ENCODE data around the gene TADA2A.

TADA2A gene

DNA sequence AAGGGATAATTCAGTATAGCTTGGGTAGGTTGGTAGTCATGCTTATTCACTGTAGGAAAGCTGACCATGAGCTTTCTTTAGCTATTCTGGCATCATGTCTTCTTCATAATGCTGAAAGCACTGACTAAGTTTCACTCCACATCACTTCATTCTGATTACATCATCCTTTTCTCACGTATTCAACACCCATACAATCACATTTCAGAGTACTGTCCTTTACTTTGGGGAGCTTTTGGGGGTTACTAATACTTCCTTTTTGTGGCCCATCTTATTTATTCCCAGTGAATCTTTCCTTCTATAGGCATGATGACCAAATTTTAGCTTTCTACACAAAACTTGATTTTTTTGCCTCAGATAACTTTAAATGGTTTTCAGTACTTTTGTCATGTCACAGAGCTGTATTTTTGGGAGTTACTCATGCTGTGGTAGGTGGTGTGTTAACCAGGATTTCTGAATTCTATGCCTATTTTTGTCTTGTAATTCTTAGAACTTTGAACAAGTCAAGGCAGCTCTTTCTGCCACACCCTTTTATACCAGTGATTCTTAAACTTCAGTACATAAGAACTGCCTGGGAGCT is 23.5 kb downstream of the TADA2A start (continued):
- TF ChIP-seq ZFP3 (tag by site-specific recombination; IDR thresholded peaks at IDR 0.05; ENCODE audit: low read depth) (no peak), REPIN1 (tag by site-specific recombination; IDR thresholded peaks at IDR 0.05; ENCODE audit: low read depth) (no peak), ZNF335 (tag by site-specific recombination; conservative IDR thresholded peaks at IDR 0.05) (peak; percentile 47), ZIC2 (tag by site-specific recombination; IDR thresholded peaks at IDR 0.05) (no peak), BCL11B (tag by site-specific recombination; IDR thresholded peaks at IDR 0.05; ENCODE audit: low read depth) (no peak), ZBTB48 (tag by site-specific recombination; IDR thresholded peaks at IDR 0.05) (no peak), ZNF354C (tag by site-specific recombination; IDR thresholded peaks at IDR 0.05; ENCODE audit: borderline replicate concordance, low read depth) (no peak), ZBTB7A (tag by site-specific recombination; IDR thresholded peaks at IDR 0.05; ENCODE audit: low read depth) (no peak), ZNF555 (tag by site-specific recombination; conservative IDR thresholded peaks at IDR 0.05) (no peak), ZNF10 (tag by site-specific recombination; IDR thresholded peaks at IDR 0.05) (no peak), ZNF24 (tag by site-specific recombination; IDR thresholded peaks at IDR 0.05) (peak; percentile 82), ZNF600 (tag by site-specific recombination; IDR thresholded peaks at IDR 0.05) (peak; percentile 51; the same call in 1 of the 2 replicates), ZNF37A (tag by site-specific recombination; IDR thresholded peaks at IDR 0.05) (no peak), ZNF585B (tag by site-specific recombination; IDR thresholded peaks at IDR 0.05) (no peak), ZNF311 (tag by site-specific recombination; IDR thresholded peaks at IDR 0.05; ENCODE audit: borderline replicate concordance) (no peak), ZNF830 (tag by site-specific recombination; IDR thresholded peaks at IDR 0.05; ENCODE audit: low read depth) (no peak), ZSCAN30 (tag by site-specific recombination; IDR thresholded peaks at IDR 0.05) (no peak), ZNF596 (tag by site-specific recombination; IDR thresholded peaks at IDR 0.05) (no peak), ZNF214 (tag by site-specific recombination; IDR thresholded peaks at IDR 0.05; ENCODE audit: borderline replicate concordance) (no peak), ZNF560 (tag by site-specific recombination; IDR thresholded peaks at IDR 0.05; ENCODE audit: borderline replicate concordance) (no peak), HOXC10 (CRISPR knock-in tag; IDR thresholded peaks at IDR 0.05) (no peak), ZNF174 (tag by site-specific recombination; IDR thresholded peaks at IDR 0.05) (no peak), HOXD13 (CRISPR knock-in tag; IDR thresholded peaks at IDR 0.05; ENCODE audit: borderline replicate concordance) (no peak)
- TF ChIP-seq, protein P1, sequence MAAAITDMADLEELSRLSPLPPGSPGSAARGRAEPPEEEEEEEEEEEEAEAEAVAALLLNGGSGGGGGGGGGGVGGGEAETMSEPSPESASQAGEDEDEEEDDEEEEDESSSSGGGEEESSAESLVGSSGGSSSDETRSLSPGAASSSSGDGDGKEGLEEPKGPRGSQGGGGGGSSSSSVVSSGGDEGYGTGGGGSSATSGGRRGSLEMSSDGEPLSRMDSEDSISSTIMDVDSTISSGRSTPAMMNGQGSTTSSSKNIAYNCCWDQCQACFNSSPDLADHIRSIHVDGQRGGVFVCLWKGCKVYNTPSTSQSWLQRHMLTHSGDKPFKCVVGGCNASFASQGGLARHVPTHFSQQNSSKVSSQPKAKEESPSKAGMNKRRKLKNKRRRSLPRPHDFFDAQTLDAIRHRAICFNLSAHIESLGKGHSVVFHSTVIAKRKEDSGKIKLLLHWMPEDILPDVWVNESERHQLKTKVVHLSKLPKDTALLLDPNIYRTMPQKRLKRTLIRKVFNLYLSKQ (tag by site-specific recombination; IDR thresholded peaks at IDR 0.05; ENCODE audit: borderline replicate concordance): no peak
- TF ChIP-seq, protein P2, sequence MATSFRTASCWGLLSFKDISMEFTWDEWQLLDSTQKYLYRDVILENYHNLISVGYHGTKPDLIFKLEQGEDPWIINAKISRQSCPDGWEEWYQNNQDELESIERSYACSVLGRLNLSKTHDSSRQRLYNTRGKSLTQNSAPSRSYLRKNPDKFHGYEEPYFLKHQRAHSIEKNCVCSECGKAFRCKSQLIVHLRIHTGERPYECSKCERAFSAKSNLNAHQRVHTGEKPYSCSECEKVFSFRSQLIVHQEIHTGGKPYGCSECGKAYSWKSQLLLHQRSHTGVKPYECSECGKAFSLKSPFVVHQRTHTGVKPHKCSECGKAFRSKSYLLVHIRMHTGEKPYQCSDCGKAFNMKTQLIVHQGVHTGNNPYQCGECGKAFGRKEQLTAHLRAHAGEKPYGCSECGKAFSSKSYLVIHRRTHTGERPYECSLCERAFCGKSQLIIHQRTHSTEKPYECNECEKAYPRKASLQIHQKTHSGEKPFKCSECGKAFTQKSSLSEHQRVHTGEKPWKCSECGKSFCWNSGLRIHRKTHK (tag by site-specific recombination; IDR thresholded peaks at IDR 0.05): no peak
- TF ChIP-seq, protein P3, sequence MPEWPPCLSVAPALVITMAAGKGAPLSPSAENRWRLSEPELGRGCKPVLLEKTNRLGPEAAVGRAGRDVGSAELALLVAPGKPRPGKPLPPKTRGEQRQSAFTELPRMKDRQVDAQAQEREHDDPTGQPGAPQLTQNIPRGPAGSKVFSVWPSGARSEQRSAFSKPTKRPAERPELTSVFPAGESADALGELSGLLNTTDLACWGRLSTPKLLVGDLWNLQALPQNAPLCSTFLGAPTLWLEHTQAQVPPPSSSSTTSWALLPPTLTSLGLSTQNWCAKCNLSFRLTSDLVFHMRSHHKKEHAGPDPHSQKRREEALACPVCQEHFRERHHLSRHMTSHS (tag by site-specific recombination; IDR thresholded peaks at IDR 0.05): no peak
- TF ChIP-seq, protein P4, sequence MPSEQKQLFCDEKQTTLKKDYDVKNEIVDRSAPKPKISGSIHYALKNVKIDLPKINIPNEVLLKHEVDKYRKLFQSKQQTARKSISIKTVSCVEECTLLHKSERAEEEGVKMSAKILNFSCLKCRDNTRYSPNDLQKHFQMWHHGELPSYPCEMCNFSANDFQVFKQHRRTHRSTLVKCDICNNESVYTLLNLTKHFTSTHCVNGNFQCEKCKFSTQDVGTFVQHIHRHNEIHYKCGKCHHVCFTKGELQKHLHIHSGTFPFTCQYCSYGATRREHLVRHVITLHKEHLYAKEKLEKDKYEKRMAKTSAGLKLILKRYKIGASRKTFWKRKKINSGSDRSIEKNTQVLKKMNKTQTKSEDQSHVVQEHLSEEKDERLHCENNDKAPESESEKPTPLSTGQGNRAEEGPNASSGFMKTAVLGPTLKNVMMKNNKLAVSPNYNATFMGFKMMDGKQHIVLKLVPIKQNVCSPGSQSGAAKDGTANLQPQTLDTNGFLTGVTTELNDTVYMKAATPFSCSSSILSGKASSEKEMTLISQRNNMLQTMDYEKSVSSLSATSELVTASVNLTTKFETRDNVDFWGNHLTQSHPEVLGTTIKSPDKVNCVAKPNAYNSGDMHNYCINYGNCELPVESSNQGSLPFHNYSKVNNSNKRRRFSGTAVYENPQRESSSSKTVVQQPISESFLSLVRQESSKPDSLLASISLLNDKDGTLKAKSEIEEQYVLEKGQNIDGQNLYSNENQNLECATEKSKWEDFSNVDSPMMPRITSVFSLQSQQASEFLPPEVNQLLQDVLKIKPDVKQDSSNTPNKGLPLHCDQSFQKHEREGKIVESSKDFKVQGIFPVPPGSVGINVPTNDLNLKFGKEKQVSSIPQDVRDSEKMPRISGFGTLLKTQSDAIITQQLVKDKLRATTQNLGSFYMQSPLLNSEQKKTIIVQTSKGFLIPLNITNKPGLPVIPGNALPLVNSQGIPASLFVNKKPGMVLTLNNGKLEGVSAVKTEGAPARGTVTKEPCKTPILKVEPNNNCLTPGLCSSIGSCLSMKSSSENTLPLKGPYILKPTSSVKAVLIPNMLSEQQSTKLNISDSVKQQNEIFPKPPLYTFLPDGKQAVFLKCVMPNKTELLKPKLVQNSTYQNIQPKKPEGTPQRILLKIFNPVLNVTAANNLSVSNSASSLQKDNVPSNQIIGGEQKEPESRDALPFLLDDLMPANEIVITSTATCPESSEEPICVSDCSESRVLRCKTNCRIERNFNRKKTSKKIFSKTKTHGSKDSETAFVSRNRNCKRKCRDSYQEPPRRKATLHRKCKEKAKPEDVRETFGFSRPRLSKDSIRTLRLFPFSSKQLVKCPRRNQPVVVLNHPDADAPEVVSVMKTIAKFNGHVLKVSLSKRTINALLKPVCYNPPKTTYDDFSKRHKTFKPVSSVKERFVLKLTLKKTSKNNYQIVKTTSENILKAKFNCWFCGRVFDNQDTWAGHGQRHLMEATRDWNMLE (tag by site-specific recombination; conservative IDR thresholded peaks at IDR 0.05; ENCODE audit: low read depth): 0 out of 2 replicates have a peak, but pooled peaks have one; percentile 26
- TF ChIP-seq, protein P5, sequence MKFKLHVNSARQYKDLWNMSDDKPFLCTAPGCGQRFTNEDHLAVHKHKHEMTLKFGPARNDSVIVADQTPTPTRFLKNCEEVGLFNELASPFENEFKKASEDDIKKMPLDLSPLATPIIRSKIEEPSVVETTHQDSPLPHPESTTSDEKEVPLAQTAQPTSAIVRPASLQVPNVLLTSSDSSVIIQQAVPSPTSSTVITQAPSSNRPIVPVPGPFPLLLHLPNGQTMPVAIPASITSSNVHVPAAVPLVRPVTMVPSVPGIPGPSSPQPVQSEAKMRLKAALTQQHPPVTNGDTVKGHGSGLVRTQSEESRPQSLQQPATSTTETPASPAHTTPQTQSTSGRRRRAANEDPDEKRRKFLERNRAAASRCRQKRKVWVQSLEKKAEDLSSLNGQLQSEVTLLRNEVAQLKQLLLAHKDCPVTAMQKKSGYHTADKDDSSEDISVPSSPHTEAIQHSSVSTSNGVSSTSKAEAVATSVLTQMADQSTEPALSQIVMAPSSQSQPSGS (tag by site-specific recombination; IDR thresholded peaks at IDR 0.05; ENCODE audit: low read depth): peak; percentile 94
- TF ChIP-seq, protein P6, sequence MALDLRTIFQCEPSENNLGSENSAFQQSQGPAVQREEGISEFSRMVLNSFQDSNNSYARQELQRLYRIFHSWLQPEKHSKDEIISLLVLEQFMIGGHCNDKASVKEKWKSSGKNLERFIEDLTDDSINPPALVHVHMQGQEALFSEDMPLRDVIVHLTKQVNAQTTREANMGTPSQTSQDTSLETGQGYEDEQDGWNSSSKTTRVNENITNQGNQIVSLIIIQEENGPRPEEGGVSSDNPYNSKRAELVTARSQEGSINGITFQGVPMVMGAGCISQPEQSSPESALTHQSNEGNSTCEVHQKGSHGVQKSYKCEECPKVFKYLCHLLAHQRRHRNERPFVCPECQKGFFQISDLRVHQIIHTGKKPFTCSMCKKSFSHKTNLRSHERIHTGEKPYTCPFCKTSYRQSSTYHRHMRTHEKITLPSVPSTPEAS (tag by site-specific recombination; IDR thresholded peaks at IDR 0.05): no peak

All from HEK293 (cell line).